Measurements from ENCODE around the gene PALM. TPM values are rescaled to one million over a fixed set of nuclear protein-coding genes. Genes with fewer than 3 reads are reported as not detected.
"Not testable (repeated sequence)": the region's sequence is repeated elsewhere in the genome, so short reads cannot be mapped to it uniquely, and the experiment has no call there.

PALM gene
- total RNA-seq, 1 experiment from 2014 or later, result 49.6 TPM

DNA sequence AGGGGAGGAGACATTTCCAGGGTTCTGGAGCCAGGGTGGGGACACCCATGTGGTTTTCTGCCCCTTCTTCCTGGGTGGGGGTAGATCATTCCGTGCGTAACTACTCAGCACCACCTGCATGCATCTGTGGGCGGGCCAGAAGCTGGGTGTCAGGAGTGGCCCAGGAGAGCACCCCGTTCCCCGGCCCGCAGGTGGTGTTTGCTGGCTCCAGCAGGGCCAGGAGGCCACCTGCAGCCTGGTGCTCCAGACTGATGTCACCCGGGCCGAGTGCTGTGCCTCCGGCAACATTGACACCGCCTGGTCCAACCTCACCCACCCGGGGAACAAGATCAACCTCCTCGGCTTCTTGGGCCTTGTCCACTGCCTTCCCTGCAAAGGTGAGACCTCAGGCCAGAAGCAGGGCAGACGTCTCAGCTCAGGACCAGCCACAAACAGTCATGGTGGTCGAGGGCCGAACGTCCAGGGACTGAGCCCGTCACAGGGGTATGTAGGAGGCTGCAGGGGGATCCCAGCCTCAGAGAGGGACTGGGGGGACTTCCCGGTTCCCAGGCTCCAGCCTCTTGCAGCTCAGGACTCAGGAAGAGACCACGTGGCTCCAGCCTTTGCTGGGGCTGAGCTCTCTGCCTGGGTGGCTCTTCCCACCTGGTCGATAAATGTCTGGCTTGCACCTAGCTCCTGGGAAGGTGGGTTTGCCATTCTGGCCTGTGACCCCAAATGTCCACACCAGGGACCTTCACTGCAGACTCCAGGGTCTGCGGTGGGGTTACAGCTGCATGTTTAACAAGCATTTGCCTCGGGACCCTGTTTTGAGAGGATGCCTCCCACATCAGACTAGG lies 30.9 kb upstream of the PALM start:
- in situ Hi-C loops (cut with HindIII; ENCODE audit: low sequenced_read_pairs), result no loop called here
- DNase-seq (ENCODE audit: low spot score), result no peak

GRCh38 chr19:678791-679388 lies 29.8 kb upstream of the PALM start:
- DNase-seq (ENCODE audit: low spot score), result no peak
- in situ Hi-C loops (cut with HindIII; ENCODE audit: low sequenced_read_pairs), result no loop called here

- DNase-seq (ENCODE audit: low spot score), result no peak
Measured at GRCh38 chr19:679418-680286, 29.1 kb upstream of the PALM start.

GRCh38 chr19:680287-681028 lies 28.3 kb upstream of the PALM start:
- in situ Hi-C loops (cut with HindIII; ENCODE audit: low sequenced_read_pairs), result no loop called here

More at GRCh38 chr19:679418-680286, 29.1 kb upstream of the PALM start:
- in situ Hi-C loops (cut with HindIII; ENCODE audit: low sequenced_read_pairs), result no loop called here

GRCh38 chr19:681029-682019 lies 27.4 kb upstream of the PALM start:
- in situ Hi-C loops (cut with HindIII; ENCODE audit: low sequenced_read_pairs), result no loop called here
- DNase-seq (ENCODE audit: low spot score), result no peak

More at GRCh38 chr19:680287-681028, 28.3 kb upstream of the PALM start:
- peak; percentile 99 for DNase-seq (ENCODE audit: low spot score)

DNA sequence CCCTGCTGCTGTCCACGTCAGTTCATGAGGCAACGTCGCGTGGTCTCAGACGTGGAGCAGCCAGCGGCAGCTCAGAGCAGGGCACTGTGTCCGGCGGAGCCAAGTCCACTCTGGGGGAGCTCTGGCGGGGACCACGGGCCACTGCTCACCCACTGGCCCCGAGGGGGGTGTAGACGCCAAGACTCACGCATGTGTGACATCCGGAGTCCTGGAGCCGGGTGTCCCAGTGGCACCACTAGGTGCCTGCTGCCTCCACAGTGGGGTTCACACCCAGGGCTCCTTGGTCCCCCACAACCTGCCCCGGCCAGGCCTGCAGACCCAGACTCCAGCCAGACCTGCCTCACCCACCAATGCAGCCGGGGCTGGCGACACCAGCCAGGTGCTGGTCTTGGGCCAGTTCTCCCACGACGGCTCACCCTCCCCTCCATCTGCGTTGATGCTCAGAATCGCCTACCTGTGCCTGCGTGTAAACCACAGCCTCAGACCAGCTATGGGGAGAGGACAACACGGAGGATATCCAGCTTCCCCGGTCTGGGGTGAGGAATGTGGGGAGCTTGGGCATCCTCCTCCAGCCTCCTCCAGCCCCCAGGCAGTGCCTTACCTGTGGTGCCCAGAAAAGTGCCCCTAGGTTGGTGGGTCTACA lies 25.9 kb upstream of the PALM start:
- in situ Hi-C loops (cut with HindIII; ENCODE audit: low sequenced_read_pairs), result no loop called here
- DNase-seq (ENCODE audit: low spot score), result no peak

- no peak for DNase-seq (ENCODE audit: low spot score)
Measured at GRCh38 chr19:685454-685931, 23.2 kb upstream of the PALM start.

DNA sequence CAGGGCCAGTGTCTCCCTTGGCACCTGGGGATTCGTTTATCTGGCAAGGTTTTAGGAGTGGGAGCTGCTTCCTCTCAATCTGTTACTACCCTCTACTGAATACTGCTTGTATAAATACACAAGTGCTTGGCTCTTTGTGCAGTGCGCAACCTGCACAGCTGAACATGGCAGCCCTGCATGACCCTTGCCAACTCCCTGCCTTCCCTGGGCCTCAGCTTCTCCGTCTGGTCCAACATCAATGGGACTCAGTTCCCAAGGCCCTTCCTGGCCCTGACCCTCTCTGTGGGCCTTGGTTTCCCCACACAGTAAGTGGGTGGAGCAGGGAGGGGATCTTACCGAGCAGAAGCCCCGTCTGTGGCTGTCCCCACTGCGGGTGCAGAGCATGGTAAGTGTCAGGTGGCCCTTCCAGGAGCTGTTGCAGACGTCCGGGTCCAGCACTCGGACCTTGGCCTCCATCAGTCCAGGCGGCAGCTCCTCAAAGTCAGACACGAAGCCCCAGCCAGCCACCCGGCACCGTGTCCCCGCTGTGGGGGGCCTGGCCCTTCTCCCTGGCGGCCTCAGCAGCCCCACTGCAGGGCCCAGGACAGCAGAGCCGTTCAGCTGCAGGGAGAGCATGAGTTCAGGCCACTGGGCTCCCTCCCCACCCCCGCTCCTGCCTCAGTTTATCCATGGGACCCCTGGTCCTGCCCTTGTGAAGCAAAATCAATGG lies 22.0 kb upstream of the PALM start:
- in situ Hi-C loops (cut with HindIII; ENCODE audit: low sequenced_read_pairs), result no loop called here
- no peak for DNase-seq (ENCODE audit: low spot score)

More at GRCh38 chr19:685454-685931, 23.2 kb upstream of the PALM start:
- in situ Hi-C loops (cut with HindIII; ENCODE audit: low sequenced_read_pairs), result no loop called here

DNA sequence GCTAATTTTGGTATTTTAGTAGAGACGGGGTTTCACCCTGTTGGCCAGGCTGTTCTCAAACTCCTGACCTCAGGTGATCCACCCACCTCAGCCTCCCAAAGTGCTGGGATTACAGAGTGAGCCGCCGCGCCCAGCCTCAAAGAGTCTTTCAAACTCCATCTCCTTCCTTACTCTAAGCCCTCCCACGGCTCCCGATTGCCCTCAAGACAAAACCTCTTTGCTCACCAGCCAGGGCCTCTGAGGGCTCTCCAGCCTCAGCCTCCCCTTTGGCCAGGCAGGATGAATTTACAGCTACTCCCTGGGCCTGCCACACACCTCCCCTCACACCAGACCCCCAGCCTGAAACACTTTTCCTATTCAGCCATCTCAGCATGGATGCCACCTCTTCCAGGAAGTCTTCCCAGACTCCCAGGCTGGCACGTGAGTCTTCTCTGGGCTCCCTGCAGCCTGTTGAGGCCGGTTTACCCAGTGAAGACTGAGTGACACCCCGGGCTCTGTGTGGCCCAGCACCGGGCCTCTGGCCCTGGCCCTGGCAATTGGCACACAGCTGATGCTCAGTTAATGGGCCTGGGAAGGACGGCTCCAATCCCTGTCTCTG lies 21.1 kb upstream of the PALM start:
- DNase-seq (ENCODE audit: low spot score), result no peak
- in situ Hi-C loops (cut with HindIII; ENCODE audit: low sequenced_read_pairs), result no loop called here

DNA sequence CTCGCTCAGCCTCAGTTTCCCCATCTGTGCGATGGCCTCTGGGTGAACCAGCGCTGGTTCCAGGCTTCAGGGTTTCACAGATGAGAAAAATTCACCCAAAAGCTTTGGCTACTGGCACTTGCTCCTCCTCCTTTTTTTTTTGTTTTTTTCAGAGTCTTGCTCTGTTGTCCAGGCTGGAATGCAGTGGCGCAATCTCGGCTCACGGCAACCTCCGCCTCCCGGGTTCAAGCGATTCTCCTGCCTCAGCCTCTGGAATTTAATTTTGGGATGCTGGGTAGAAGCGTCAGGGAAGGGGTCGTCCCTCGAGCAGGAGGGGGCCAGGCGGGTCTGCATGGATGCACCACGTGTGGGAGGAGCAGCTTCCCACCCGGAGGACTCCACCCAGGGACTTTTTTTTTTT lies 20.5 kb upstream of the PALM start:
- DNase-seq (ENCODE audit: low spot score), result no peak
- in situ Hi-C loops (cut with HindIII; ENCODE audit: low sequenced_read_pairs), result no loop called here

DNA sequence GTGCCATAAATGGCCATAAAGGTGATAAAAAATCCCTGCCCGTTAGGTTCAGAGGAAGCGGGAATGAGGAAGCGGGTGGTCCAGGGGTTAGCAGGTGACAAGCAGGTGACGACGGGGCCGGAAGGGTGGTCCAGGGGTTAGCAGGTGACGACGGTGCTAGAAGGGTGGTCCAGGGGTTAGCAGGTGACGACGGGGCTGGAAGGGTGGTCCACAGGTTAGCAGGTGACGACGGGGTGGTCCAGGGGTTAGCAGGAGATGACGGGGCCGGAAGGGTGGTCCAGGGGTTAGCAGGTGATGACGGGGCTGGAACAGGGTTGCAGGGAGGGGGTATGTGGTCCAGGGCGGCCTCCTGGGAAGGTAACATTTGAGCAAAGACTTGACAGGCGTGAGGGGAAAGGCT lies 19.7 kb upstream of the PALM start:
- DNase-seq (ENCODE audit: low spot score), result no peak
- in situ Hi-C loops (cut with HindIII; ENCODE audit: low sequenced_read_pairs), result no loop called here

- in situ Hi-C loops (cut with HindIII; ENCODE audit: low sequenced_read_pairs), result no loop called here
Measured at GRCh38 chr19:690203-690602, 18.5 kb upstream of the PALM start.

DNA sequence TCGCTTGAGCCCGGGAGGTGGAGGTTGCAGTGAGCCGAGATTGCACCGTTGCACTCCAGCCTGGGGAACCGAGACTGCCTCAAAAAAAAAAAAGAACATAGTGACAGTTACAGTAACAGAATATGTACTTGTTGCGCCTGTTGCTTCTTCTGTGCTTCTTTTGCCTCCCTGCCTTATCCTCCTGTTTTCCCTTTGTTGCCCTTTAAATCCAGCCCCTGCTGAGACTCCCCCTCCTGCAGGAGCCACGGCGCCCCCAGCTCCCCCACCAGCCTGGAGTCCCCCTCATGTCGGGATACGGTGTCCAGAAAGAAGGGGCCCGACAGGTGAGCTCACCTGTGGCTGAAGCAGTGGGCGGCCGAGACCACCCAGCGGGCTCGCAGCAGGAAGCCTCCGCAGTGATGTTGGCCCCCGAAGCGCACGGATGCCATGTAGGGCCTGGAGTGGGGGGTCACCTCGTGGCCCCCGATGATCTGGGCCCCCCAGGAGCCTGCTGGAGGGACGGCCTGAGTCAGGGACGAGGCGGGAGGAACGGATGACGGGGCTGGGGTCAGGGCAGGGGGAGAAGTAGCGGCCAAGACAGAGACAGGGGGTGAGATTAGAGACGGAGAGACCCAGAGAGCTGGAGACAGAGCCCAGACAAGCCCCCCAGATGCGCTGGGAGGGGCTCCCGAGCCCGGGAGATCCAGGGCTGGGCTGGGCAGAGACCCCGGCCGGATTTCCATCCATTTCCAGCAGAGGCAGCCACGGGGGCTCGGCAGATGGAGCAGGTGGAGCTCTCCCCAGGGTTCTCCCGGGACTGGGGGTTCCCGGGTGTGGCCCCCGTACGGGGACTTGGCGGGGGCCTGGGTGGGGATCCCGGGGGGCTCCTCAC lies 14.0 kb upstream of the PALM start:
- DNase-seq (ENCODE audit: low spot score), result no peak
- in situ Hi-C loops (cut with HindIII; ENCODE audit: low sequenced_read_pairs), result no loop called here

More at GRCh38 chr19:690203-690602, 18.5 kb upstream of the PALM start:
- DNase-seq (ENCODE audit: low spot score), result no peak

DNA sequence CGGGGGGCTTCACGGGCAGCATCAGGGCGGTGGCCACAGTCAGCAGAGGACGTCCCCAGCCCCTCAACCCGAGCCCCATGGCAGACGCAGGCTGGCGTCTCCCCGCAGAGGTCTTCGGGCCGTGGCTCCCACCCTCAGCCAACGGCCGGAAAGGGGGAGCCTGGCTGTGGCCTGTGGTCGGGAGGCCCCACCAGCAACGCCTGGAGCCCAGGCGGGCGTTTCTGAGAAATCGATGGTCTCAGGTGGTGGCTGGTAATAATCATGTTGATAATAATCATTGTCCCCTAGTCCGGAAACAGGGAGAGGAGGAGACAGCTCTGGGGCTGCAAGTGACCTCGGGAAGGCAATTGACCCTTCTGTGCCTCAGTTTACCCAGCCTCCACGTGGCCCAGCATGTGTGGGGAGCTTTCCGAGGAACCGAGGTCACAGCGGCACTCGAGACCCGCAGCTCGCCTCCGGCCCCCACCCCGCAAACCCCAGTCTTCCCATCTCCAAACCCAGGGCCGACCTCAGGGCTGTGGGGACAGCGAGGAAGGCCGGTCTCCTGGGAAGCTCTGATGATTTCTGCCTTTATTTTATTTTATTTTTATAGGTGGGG lies 13.3 kb upstream of the PALM start, which contains the start of gene PRSS57:
TSS of gene PRSS57 (minus strand) at position 101 of the 598 bp plus-strand sequence. CDS start at position 79, 22 bp downstream.
- in situ Hi-C loops (cut with HindIII; ENCODE audit: low sequenced_read_pairs), result no loop called here
- DNase-seq (ENCODE audit: low spot score), result no peak

- DNase-seq (ENCODE audit: low spot score); in situ Hi-C loops (cut with HindIII; ENCODE audit: low sequenced_read_pairs): not testable (repeated sequence)
Measured at GRCh38 chr19:698529-698928, 10.2 kb upstream of the PALM start.

Data from G401 (cell line).